GM18502 (cell line): Measurements from ENCODE around the gene ABR.
"Not testable (repeated sequence)": the region's sequence is repeated elsewhere in the genome, so short reads cannot be mapped to it uniquely, and the experiment has no call there.

Experiments used
- ATAC-seq: cut with Tn5 transposase; IDR thresholded peaks from one replicate; pipeline ENCODE4 v1.9.1; 2021; ENCODE audit warnings: mild to moderate bottlenecking; ENCODE audit not compliant: unreplicated experiment, poor library complexity

ABR gene

GRCh38 chr17:1124896-1125787 lies 54.6 kb downstream of the ABR start:
- ATAC-seq: no peak

- no peak for ATAC-seq
Measured at GRCh38 chr17:1123921-1124715, 55.7 kb downstream of the ABR start.

GRCh38 chr17:1123393-1123831 lies 56.4 kb downstream of the ABR start:
- ATAC-seq: no peak

GRCh38 chr17:1122533-1123392 lies 57.0 kb downstream of the ABR start:
- no peak for ATAC-seq

GRCh38 chr17:1121442-1121817 lies 58.4 kb downstream of the ABR start:
- ATAC-seq: not testable (repeated sequence)

- no peak for ATAC-seq
Measured at GRCh38 chr17:1120596-1121441, 59.0 kb downstream of the ABR start.

- ATAC-seq: no peak
Measured at GRCh38 chr17:1119924-1120323, 59.9 kb downstream of the ABR start.

GRCh38 chr17:1116602-1117001 lies 63.2 kb downstream of the ABR start:
- ATAC-seq: no peak

GRCh38 chr17:1112875-1113274 lies 66.9 kb downstream of the ABR start:
- no peak for ATAC-seq

- ATAC-seq: no peak
Measured at GRCh38 chr17:1111599-1112443, 68.0 kb downstream of the ABR start.

GRCh38 chr17:1110862-1111598 lies 68.8 kb downstream of the ABR start:
- ATAC-seq: no peak

- no peak for ATAC-seq
Measured at GRCh38 chr17:1110541-1110861, 69.3 kb downstream of the ABR start.

- ATAC-seq: no peak
Measured at GRCh38 chr17:1109606-1110540, 69.9 kb downstream of the ABR start.

GRCh38 chr17:1108765-1109605 lies 70.8 kb downstream of the ABR start:
- ATAC-seq: no peak

- no peak for ATAC-seq
Measured at GRCh38 chr17:1108478-1108764, 71.4 kb downstream of the ABR start.

- ATAC-seq: no peak
Measured at GRCh38 chr17:1107777-1108477, 71.9 kb downstream of the ABR start.
